Endodermal cell (in vitro differentiated cells): ENCODE data around the gene GIT1. TPM values are rescaled to one million over a fixed set of nuclear protein-coding genes. Genes with fewer than 3 reads are reported as not detected.

Source experiments
- DNase-seq: peaks from one replicate; pipeline ENCODE4 v3.0.0-alpha.2; 2017
- H3K27ac ChIP-seq: 2 replicates; pipeline ENCODE4 v1.5.1; 2013; ENCODE audit warnings: mild to moderate bottlenecking, low read depth, low read length, moderate library complexity
- H3K27me3 ChIP-seq: 2 replicates; pipeline ENCODE4 v1.6.1; 2013; ENCODE audit warnings: mild to moderate bottlenecking, low read length, moderate library complexity; ENCODE audit not compliant: insufficient read depth, control insufficient read depth, poor library complexity, severe bottlenecking
- H3K36me3 ChIP-seq: 2 replicates; pipeline ENCODE4 v1.7.0; 2013; ENCODE audit warnings: mild to moderate bottlenecking, low read length, moderate library complexity; ENCODE audit not compliant: control insufficient read depth, insufficient read depth
- H3K4me1 ChIP-seq: one replicate; pipeline ENCODE4 v1.7.0; 2013; ENCODE audit warnings: low read length; ENCODE audit not compliant: control insufficient read depth, insufficient read depth
- H3K4me3 ChIP-seq: 2 replicates; pipeline ENCODE4 v1.5.1; 2013; ENCODE audit warnings: mild to moderate bottlenecking, low read length, moderate library complexity
- H3K9ac ChIP-seq: 2 replicates; pipeline ENCODE4 v1.6.1; 2013; ENCODE audit warnings: mild to moderate bottlenecking, low read length, moderate library complexity; ENCODE audit not compliant: poor library complexity, severe bottlenecking; ENCODE audit errors: extremely low read depth
- H3K9me3 ChIP-seq: 2 replicates; pipeline ENCODE4 v1.6.1; 2013; ENCODE audit warnings: mild to moderate bottlenecking, low read length, moderate library complexity; ENCODE audit not compliant: control insufficient read depth
- H3K27ac Mint-ChIP-seq: 2 replicates; pipeline ENCODE4 v1.8.0; 2020; ENCODE audit warnings: mixed read lengths
- H3K27me3 Mint-ChIP-seq: 2 replicates; pipeline ENCODE4 v1.8.0; 2021; ENCODE audit warnings: mild to moderate bottlenecking, mixed read lengths; ENCODE audit not compliant: insufficient read depth
- H3K36me3 Mint-ChIP-seq: 2 replicates; pipeline ENCODE4 v1.8.0; 2020; ENCODE audit warnings: low read depth, mixed read lengths
- H3K4me1 Mint-ChIP-seq: 2 replicates; pipeline ENCODE4 v1.8.0; 2020; ENCODE audit warnings: mixed read lengths
- H3K4me3 Mint-ChIP-seq: 2 replicates; pipeline ENCODE4 v1.8.0; 2020; ENCODE audit warnings: mild to moderate bottlenecking, moderate library complexity, mixed read lengths
- H3K9me3 Mint-ChIP-seq: 2 replicates; pipeline ENCODE4 v1.8.0; 2020; ENCODE audit warnings: mild to moderate bottlenecking, mixed read lengths
- CTCF ChIP-seq: fragments of 200-600 bp; sonication (generic); conservative IDR thresholded peaks from 2 replicates; pipeline ENCODE4 v1.5.0; 2021; ENCODE audit warnings: antibody characterized with exemption, mild to moderate bottlenecking
- WGBS, 2 experiments: methylation state at CpG; one replicate each; pipeline versions ENCODE4 v1.1.5 to v1.1.7; 2013; ENCODE audit warnings: missing lambda C conversion rate in 2 of 2, mixed read lengths in 1 of 2; ENCODE audit not compliant: insufficient coverage in 1 of 2, insufficient read length in 1 of 2; 5-methylcytosine and 5-hydroxymethylcytosine counted together
- total RNA-seq, 2 donors: library from RNA; stranded (reverse); fragmentation: NEBNext Ultra II Directional in 1 of 2; extraction: Animal tissue kit (Norgen Biotek cat#: 25700) in 1 of 2; gene quantifications; 2 replicates in 1 of 2; 3 replicates in 1 of 2; pipeline ENCODE4 v1.2.1, GENCODE V29; 2021

GIT1 gene
- total RNA-seq, 2 donors from 2014 or later = 45.0 to 61.8 TPM

GRCh38 chr17:29612404-29613280, 23.2 kb upstream of the GIT1 start:
- H3K4me1 ChIP-seq = no peaks in the 10 kb centered on the region
- Mint-ChIP-seq H3K27me3 (peaks cover 79% of the 10 kb centered on the region), H3K36me3 (no peaks in the 10 kb centered on the region), H3K9me3 (peaks cover 1% of the 10 kb centered on the region), H3K27ac (no peak overlapping the region), H3K4me3 (no peak overlapping the region), H3K4me1 (peaks cover 2% of the 10 kb centered on the region)
- DNase-seq = no peak
- H3K27ac ChIP-seq = no peak overlapping the region
- H3K9ac ChIP-seq = no peak overlapping the region
- no peak for TF ChIP-seq CTCF
- H3K27me3 ChIP-seq = peaks cover 47% of the 10 kb centered on the region
- 92% methylated on average over 63 to 85 of the region's 85 CpGs for WGBS, 2 experiments
- no peak overlapping the region for H3K4me3 ChIP-seq
- H3K9me3 ChIP-seq = no peaks in the 10 kb centered on the region
- H3K36me3 ChIP-seq = no peaks in the 10 kb centered on the region

- no peak for TF ChIP-seq CTCF
- no peak overlapping the region for H3K4me3 ChIP-seq
- Mint-ChIP-seq H3K36me3 (no peaks in the 10 kb centered on the region), H3K27me3 (peaks cover 73% of the 10 kb centered on the region), H3K4me1 (peaks cover 2% of the 10 kb centered on the region), H3K4me3 (no peak overlapping the region), H3K9me3 (peaks cover 1% of the 10 kb centered on the region), H3K27ac (no peak overlapping the region)
- no peak overlapping the region for H3K9ac ChIP-seq
- H3K27ac ChIP-seq = no peak overlapping the region
- H3K9me3 ChIP-seq = no peaks in the 10 kb centered on the region
- no peaks in the 10 kb centered on the region for H3K36me3 ChIP-seq
- 89 to 96% methylated on average over 5 to 11 of the region's 12 CpGs for WGBS, 2 experiments
- no peaks in the 10 kb centered on the region for H3K4me1 ChIP-seq
- no peak for DNase-seq
- H3K27me3 ChIP-seq = peaks cover 41% of the 10 kb centered on the region
Measured at GRCh38 chr17:29612094-29612403, 22.6 kb upstream of the GIT1 start.

GRCh38 chr17:29611351-29612093, 22.1 kb upstream of the GIT1 start:
- Mint-ChIP-seq H3K27me3 (peaks cover 67% of the 10 kb centered on the region), H3K9me3 (peaks cover 1% of the 10 kb centered on the region), H3K4me1 (peaks cover 2% of the 10 kb centered on the region), H3K27ac (no peak overlapping the region), H3K4me3 (no peak overlapping the region), H3K36me3 (no peaks in the 10 kb centered on the region)
- no peak for DNase-seq
- no peaks in the 10 kb centered on the region for H3K36me3 ChIP-seq
- TF ChIP-seq CTCF = no peak
- 90 to 94% methylated on average over 8 to 11 of the region's 11 CpGs for WGBS, 2 experiments
- H3K9me3 ChIP-seq = no peaks in the 10 kb centered on the region
- H3K4me3 ChIP-seq = no peak overlapping the region
- H3K27ac ChIP-seq = no peak overlapping the region
- no peaks in the 10 kb centered on the region for H3K4me1 ChIP-seq
- no peak overlapping the region for H3K9ac ChIP-seq
- H3K27me3 ChIP-seq = peaks cover 36% of the 10 kb centered on the region
